A549 (cell line): ENCODE measurements around the gene FSTL5.

Source experiments
- CTCF ChIP-seq: fragments of >200 bp; sonication (Bioruptor Twin); formaldehyde crosslinking; IDR thresholded peaks from 3 replicates; pipeline ENCODE4 v1.5.1; 2016
- PHF8 ChIP-seq: fragments of 200-600 bp; sonication (generic); IDR thresholded peaks from 2 replicates; pipeline ENCODE4 v1.6.1; 2016; ENCODE audit warnings: low read depth, mild to moderate bottlenecking, antibody characterized with exemption, moderate library complexity, borderline replicate concordance
- POLR2A ChIP-seq: IDR thresholded peaks from 2 replicates; pipeline ENCODE4 v1.6.1; 2012; ENCODE audit warnings: mild to moderate bottlenecking, low read length
- REST ChIP-seq: fragments of 200-600 bp; sonication (generic); IDR thresholded peaks from 2 replicates; pipeline ENCODE4 v1.6.1; 2016; ENCODE audit warnings: antibody characterized with exemption, mild to moderate bottlenecking, moderate library complexity

GRCh38 chr4:161850631-161851030 is 313.2 kb downstream of the FSTL5 start:
- TF ChIP-seq CTCF (no peak), PHF8 (no peak), POLR2A (no peak), REST (no peak)
